ENCODE results near the gene THPO.

THPO gene

DNA sequence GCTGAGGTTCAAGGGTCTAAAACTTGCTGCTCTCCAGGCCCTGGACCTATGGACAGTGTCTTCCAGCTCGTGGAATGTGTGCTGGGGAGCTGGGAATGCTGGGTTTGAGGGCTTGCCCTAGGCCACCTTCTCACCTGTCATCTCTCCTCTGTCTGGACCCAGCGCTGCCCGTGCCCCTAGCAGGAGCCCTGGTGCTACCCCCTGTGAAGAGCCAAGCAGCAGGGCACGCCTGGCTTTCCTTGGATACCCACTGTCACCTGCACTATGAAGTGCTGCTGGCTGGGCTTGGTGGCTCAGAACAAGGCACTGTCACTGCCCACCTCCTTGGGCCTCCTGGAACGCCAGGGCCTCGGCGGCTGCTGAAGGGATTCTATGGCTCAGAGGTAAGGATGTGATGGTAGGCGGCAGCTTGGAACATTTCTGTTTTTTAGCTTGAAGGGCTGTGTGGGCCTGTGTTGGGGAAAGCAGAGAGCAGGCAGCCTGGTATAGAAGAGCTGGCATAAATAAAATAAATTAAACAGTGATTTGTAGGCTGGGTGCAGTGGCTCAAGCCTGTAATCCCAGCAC lies 6.9 kb upstream of the THPO start:
- DNase-seq (ENCODE audit: low read depth, low spot score), result no peak

- DNase-seq (ENCODE audit: low read depth, low spot score), result no peak
These were observed 6.3 kb upstream of the THPO start for GRCh38 chr3:184384342-184384741.

GRCh38 chr3:184383033-184383740 lies 5.2 kb upstream of the THPO start:
- DNase-seq (ENCODE audit: low read depth, low spot score), result no peak

GRCh38 chr3:184382326-184383032 lies 4.5 kb upstream of the THPO start:
- no peak for DNase-seq (ENCODE audit: low read depth, low spot score)

DNA sequence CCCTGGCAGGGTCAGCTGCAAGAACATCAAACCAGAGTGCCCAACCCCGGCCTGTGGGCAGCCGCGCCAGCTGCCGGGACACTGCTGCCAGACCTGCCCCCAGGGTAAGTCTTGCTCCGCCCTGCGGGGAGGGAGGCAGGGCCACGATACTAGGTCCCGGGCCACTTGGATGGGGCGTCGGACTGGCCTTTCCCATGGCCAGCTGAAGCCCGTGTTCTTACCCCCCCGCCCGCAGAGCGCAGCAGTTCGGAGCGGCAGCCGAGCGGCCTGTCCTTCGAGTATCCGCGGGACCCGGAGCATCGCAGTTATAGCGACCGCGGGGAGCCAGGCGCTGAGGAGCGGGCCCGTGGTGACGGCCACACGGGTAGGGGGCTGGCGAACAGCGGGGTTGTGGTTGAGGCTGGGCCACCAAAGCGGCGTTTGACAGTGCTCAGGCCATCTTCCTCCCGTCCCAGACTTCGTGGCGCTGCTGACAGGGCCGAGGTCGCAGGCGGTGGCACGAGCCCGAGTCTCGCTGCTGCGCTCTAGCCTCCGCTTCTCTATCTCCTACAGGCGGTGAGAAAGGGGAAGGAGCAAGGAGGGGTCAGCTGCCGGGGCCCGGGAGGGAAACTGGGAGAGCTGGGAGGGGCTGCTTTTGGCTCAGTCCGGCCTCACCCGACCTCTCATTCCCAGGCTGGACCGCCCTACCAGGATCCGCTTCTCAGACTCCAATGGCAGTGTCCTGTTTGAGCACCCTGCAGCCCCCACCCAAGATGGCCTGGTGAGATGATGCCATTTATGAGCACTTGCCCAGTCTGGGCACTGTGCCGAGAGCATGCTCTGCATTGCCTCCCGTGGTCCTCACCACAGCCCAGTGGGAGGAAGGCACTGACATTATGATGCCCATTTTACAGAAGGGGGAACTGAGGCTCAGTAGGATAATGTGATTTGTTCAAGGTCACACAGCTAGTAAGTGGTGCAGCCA lies 3.5 kb upstream of the THPO start:
- DNase-seq (ENCODE audit: low read depth, low spot score), result no peak

GRCh38 chr3:184380627-184381260 lies 2.7 kb upstream of the THPO start:
- DNase-seq (ENCODE audit: low read depth, low spot score), result no peak

DNA sequence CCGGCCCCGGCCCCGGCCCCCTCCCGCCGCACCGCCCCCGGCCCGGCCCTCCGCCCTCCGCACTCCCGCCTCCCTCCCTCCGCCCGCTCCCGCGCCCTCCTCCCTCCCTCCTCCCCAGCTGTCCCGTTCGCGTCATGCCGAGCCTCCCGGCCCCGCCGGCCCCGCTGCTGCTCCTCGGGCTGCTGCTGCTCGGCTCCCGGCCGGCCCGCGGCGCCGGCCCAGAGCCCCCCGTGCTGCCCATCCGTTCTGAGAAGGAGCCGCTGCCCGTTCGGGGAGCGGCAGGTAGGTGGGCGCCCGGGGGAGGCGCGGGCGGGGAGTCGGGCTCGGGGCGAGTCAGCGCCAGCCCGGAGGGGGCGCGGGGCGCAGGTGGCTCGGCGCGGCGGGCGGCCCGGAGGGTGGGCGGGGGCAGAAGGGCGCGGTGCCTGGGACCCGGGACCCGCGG lies 2.2 kb upstream of the THPO start:
- peak; percentile 77 for DNase-seq (ENCODE audit: low read depth, low spot score)

GRCh38 chr3:184379358-184380184 lies 1.6 kb upstream of the THPO start, which contains the start of gene CHRD:
Gene CHRD, plus strand, starts transcription at chr3:184380054. Its CDS starts 265 bp downstream, at chr3:184380319.
- DNase-seq (ENCODE audit: low read depth, low spot score), result no peak

GRCh38 chr3:184378651-184379357 lies 797 bp upstream of the THPO start:
- no peak for DNase-seq (ENCODE audit: low read depth, low spot score)

- DNase-seq (ENCODE audit: low read depth, low spot score), result no peak
These were observed 633 bp downstream of the THPO start for GRCh38 chr3:184377374-184377773.

DNA sequence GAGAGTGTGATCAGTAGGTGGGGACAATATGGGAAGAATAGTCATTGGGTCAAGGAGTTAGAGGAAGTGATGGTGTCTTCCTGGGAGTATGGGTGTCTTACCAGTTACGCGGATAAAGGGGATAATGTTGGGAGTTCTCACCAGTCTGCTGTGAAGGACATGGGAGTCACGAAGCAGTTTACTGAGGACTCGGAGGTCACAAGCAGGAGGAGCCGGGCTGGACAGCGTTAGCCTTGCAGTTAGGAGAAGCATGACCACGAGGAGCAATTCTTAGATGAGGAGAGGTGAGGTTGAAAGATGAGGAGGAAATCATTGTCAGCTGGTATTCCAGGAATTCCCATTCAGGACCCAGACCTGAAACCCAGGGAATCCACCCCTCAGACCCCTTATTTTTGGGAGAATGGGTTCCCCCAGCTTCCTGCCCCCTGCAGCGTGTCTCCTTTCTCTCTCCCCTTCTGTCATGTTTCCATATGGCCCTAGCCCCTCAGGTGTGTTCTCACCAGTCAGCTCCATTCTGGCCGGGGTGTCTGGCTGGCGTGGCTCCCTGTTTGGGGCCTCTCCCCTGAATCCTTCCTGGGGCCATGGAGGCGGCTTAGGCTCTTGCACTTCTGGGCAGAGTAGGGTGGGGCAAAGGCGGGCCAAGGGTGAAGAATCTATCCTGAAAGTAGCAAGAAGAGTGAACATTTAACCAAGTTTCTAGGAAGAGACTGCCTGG lies 2.1 kb downstream of the THPO start:
- DNase-seq (ENCODE audit: low read depth, low spot score), result no peak

DNA sequence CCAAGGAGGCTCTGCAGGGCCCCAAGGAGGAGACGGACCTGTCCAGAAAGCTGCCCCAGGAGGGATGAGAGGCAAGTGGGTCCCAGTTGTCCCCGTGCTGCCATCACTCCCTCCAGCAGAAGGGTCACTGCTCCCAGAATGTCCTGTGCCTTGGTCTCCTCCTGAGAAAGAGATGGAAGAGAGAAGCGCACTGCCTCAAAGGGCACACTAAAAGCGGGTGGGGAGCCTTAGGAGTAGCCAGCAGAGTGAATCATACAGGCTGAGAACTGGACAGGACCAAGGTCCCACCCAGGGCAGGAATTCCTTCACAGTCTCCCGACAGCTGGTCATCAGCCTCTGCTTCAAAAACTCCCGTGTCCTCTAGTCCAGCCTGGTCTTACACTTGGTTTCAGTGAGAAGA lies 4.6 kb downstream of the THPO start:
- DNase-seq (ENCODE audit: low read depth, low spot score), result no peak

DNA sequence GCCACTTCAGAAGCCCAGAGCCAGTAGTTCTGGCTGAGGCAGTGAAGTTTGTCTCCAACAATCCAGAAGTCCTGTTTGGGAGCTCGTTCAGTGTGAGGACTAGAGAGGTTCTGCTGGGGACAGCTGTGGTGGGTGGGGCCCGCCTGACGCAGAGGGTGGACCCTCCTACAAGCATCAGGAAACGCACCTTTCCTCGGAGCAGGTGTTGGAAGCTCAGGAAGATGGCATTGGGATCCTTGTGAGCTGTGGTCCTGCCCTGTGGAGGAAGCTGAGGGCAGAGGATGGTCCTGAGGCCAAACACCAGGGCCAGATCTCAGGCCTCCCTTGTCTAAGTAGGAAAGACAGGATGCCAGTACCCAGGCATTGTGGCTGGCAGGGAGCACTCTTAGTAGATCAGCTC lies 5.1 kb downstream of the THPO start:
- DNase-seq (ENCODE audit: low read depth, low spot score), result no peak

- DNase-seq (ENCODE audit: low read depth, low spot score), result no peak
These were observed 5.6 kb downstream of the THPO start for GRCh38 chr3:184372296-184372821.

DNA sequence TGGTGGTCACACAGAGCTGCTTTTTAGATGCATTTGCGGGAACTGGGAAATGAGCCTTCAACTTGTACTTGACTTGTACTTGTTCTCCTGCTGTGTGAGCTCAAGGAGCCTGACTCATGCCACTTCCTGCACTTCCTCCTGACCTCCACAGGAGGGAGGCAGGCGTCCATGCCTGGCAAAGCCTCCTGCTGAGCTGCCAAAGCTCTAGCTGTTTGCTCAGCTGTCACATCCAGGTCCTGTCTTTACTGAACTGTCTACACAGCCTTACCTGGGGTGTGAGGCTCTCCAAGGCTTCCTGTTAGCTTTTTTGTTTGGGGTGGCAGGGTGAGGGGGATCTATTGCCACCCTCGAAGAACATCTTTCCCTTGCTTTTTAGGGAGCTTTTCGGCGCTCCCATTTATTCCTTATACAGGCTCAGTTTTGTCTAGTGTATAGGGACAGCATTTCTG lies 6.4 kb downstream of the THPO start:
- DNase-seq (ENCODE audit: low read depth, low spot score), result peak; percentile 94

GRCh38 chr3:184368586-184369183 lies 9.3 kb downstream of the THPO start:
- peak; percentile 83 for DNase-seq (ENCODE audit: low read depth, low spot score)

DNA sequence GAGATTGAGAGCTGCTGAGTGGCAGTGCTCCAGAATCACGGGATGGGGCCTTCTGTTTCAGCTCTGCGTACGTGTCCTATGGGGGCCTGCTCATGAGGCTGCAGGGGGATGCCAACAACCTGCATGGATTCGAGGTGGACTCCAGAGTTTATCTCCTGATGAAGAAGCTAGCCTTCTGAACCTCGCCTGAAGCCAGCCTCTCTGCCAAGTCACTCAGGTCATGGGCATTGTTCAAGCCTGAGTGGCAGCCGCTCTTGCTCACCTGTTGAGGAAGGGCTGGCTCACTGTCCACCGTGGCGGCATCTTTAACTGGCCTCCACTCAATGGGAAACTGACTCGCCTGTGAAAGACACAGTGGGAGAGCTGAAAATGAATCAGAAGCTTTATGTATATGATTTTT lies 9.9 kb downstream of the THPO start:
- DNase-seq (ENCODE audit: low read depth, low spot score), result no peak

DNA sequence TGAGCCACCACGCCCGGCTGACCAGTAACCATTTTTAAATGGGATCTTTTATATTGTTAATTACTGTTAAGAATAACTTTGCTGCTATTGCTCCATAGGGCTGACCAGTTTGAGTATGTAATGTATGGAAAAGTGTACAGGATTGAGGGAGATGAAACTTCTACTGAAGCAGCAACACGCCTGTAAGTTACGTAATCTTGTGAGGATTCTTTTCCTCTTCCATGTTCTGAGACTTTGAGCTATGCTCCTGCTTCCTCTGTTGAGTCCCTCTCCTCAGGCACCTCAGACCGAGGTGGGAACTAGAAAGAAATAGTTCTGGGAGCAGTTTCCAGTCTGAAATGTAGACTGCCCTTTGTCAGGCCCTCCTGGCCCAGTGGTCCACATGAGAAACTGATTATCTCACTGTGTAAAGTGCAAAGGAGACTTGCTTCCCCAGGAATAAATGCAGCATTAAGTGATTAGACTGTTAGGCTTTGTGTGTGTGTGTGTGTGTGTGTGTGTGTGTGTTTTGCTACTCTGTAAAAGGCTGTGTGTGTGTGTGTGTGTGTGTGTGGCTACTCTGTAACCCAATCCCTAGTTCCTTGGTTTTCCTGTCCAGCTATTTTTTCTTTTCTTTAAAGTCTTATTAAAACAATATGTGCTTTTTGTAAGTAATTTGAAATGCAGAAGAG lies 11.3 kb downstream of the THPO start:
- DNase-seq (ENCODE audit: low read depth, low spot score), result no peak
